GM12874 (cell line): ENCODE results near the gene SLC6A12.

Experiments used
- TF ChIP-seq, protein P1 (sequence below): IDR thresholded peaks from 2 replicates; pipeline ENCODE4 v1.5.1; 2011; ENCODE audit warnings: low read depth, mild to moderate bottlenecking, control low read depth, low read length, moderate library complexity; ENCODE audit not compliant: insufficient read depth

SLC6A12 gene

DNA sequence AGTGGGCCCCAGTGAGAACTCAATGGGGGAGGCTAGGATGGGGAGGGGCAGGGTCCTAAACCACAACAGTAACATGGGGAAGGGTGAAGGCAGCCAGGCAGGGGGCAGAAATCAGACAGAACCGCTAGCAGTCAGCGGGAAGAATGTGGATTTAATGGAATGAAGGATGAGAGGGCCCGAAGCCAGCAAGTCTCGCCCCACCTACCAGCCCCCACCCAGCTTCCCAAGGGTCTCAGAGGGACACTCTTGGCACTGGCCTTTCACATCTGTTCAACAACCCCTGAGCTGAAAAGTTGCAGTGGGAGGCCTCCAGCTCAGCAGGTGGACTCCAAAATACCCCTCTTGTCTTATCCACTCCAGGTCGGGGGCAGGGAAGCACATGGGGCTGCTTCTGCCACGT is 6.5 kb upstream of the SLC6A12 start:
- TF ChIP-seq, protein P1, sequence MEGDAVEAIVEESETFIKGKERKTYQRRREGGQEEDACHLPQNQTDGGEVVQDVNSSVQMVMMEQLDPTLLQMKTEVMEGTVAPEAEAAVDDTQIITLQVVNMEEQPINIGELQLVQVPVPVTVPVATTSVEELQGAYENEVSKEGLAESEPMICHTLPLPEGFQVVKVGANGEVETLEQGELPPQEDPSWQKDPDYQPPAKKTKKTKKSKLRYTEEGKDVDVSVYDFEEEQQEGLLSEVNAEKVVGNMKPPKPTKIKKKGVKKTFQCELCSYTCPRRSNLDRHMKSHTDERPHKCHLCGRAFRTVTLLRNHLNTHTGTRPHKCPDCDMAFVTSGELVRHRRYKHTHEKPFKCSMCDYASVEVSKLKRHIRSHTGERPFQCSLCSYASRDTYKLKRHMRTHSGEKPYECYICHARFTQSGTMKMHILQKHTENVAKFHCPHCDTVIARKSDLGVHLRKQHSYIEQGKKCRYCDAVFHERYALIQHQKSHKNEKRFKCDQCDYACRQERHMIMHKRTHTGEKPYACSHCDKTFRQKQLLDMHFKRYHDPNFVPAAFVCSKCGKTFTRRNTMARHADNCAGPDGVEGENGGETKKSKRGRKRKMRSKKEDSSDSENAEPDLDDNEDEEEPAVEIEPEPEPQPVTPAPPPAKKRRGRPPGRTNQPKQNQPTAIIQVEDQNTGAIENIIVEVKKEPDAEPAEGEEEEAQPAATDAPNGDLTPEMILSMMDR: no peak

DNA sequence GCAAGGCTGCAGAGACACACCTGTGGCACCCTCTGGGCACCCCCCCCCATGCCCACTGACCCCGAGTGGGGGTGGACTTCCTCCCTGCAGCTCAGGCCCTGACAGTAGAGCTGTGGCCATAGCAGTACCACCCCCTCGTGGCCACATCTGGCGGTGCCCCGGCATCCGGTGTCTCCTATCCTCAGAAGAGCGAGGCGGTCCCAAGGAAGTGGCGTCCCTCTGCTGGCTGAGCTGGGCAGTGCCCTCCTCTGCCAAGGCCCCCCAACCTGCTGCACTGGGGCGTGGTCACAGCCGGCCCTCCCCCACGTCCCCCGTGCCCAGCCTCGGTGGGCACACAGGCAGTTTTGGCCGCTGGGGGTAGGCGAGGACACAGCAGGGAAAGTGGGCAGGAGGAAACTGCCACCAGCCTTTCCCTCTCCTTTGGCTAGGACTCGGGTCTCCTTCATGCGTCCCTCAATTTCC is 6.0 kb upstream of the SLC6A12 start:
- TF ChIP-seq, protein P1: peak; percentile 81

DNA sequence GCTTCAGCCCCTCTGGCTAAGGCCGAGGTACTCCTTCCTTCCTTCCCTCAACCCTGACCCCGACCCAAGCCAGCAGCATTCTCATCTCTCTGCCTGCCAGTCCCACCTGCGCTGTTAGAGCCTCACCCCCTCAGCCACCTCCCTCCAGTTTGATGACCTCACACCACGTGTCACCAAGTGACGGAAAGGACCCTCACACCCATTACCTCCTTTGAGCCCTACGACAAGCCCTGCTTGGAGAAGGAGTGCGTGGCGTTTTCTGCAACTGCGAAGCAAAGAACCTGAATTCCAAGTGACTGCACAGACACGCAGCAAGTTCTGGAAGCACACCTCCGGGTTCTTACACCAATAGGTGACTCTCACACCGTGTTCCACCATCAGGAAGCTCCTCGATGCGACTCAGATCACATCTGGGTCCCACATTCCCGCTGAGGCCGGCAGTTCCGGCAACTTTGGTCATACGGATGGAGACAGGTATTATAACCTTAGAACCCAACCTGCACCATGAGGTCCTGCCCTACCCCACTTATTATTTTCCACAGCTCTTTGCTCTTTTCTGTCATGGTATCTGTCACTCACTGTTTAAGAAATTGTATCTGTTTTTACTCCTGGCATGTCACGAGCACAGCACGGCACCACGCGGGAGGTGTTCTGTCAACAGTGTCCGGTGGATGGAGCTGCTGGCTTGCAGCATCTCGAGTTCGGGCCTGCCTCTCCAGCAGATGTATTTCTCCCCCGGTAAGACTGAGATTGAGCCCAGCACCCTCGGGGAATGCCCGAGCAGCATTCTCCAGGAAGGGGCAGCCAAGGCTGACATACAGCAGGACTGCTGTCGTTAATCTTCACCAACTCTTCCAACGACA is 5.0 kb upstream of the SLC6A12 start:
- TF ChIP-seq, protein P1: no peak

DNA sequence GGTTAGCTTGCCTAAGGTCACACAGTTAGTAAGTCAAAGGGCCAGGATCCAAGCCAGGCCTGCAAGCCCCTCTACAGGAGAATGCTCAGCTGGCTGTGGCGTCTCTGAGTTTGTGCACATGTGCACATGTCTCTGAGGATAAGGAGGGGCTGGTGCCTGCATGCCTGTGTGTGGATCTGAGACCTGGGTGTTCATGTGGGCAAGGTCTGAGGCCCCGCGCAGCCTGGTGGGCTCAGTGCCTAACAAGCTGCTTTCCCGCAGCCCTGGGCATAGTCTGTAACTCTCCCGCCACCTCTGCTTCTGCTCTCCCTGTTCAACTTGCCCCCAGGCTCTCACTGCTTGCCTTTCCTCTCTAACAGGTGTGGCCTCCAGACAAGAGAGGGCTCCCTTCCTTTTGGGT is 4.3 kb upstream of the SLC6A12 start:
- TF ChIP-seq, protein P1: no peak

DNA sequence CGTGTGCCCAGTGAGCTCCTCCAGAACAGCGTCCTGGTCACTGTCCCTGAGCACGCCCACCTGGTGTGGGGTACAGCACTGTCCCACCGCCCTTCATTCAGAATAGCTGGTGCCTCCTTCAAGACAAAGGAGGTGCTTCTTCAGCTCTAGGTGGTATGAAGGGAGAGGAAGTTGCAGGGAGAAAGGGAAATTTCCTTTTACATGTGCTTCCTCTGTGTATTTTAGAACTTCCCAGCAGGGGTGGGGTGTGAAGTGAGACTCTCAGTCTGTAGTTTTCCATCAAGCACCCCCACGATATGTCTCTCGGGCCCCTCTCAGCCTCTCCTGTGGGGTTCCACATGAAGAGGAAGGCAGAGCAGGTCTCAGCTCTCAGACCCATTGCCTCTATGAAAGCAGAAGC is 1.2 kb upstream of the SLC6A12 start:
- TF ChIP-seq, protein P1: no peak

DNA sequence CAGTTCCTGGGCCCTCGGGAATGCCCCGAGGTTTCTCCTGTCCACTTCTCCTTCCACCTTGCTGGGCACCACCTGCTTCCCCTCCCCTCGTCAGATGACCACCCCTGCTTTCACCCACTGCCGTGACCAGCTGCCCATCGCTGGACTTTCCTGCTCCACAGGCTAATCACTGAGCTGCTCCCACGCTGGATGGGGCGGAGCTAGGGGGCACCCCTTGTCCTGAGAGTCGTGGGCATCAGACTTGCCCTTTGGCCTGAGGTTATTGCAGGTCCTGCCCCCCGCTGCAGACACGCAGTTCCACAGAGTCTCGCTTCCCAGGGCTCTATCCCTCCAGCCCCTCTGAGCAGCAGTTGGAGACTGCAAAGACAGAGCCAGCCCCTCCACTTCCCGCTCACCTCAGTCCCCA is 427 bp downstream of the SLC6A12 start:
- TF ChIP-seq, protein P1: no peak

DNA sequence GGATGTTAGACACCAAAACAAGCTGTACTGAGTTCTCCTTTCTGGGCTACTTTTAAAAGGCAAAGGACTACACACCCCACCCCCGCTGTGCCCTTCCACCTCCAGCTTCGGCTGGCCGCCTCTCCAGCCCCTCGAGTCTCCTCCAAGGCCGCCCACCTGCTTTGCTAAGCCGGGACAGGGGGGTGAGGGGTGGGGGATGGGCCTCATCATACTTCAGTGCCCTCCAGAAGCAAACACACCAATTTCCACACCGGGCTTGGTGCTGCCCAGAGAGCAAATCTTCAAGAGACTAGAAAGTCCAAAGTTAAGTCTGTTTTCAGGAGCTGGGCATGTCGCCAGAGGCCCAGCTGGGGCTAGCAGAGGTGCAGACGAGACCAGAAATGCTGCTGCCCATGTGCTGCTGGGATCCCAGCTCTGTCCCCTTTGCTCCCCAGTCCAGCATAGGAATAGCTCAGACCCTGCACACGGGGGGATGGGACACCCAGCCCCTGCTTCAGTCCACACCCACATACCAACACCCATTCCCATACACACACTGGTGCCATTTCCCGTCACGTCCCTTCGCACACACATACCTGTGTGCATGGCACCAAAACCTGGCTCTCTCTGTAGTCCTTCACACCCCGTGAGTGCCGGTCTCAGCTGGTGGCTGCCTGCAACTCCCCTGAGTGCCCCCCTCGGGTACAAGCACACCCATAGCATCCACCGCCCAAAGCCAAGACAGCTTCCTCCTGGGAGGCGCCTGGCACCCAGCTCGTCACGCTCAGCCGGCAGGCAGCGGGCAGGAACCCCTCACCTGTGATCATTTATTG is 1.0 kb downstream of the SLC6A12 start:
- TF ChIP-seq, protein P1: no peak
